Loucy (cell line): Measurements from ENCODE around the gene KCNK5.

ENCODE experiments used
- H2AFZ ChIP-seq: fragments of 200-600 bp; sonication (generic); 2 replicates; pipeline ENCODE4 v1.6.0; 2016; ENCODE audit warnings: antibody characterized with exemption, mild to moderate bottlenecking, low read length, moderate library complexity
- H3F3A ChIP-seq: fragments of 200-600 bp; 2 replicates; pipeline ENCODE4 v1.6.0; 2016; ENCODE audit warnings: antibody characterized with exemption, low read depth, mild to moderate bottlenecking
- H3K27me3 ChIP-seq: fragments of 200-600 bp; sonication (generic); 2 replicates; pipeline ENCODE4 v1.6.1; 2014; ENCODE audit warnings: low read length, mild to moderate bottlenecking; ENCODE audit not compliant: insufficient read depth, poor library complexity, severe bottlenecking
- H3K36me3 ChIP-seq: fragments of 200-600 bp; sonication (generic); 2 replicates; pipeline ENCODE4 v1.6.1; 2016; ENCODE audit warnings: low read length; ENCODE audit not compliant: insufficient read depth
- H3K4me1 ChIP-seq: fragments of 200-600 bp; sonication (generic); 2 replicates; pipeline ENCODE4 v1.5.1; 2014; ENCODE audit warnings: low read length, mild to moderate bottlenecking; ENCODE audit not compliant: insufficient read depth, poor library complexity, severe bottlenecking
- H3K4me2 ChIP-seq: fragments of 200-600 bp; sonication (generic); 2 replicates; pipeline ENCODE4 v1.6.0; 2014; ENCODE audit warnings: antibody characterized with exemption, low read length, low read depth, mild to moderate bottlenecking; ENCODE audit not compliant: poor library complexity, severe bottlenecking
- H3K4me3 ChIP-seq: fragments of 200-600 bp; sonication (generic); 2 replicates; pipeline ENCODE4 v1.5.1; 2014; ENCODE audit warnings: low read length, mild to moderate bottlenecking, mixed read lengths; ENCODE audit not compliant: poor library complexity, severe bottlenecking
- H3K79me2 ChIP-seq: fragments of 200-600 bp; sonication (generic); 2 replicates; pipeline ENCODE4 v1.6.1; 2014; ENCODE audit warnings: low read length; ENCODE audit not compliant: insufficient read depth
- H3K9ac ChIP-seq: fragments of 200-600 bp; sonication (generic); 2 replicates; pipeline ENCODE4 v1.6.0; 2014; ENCODE audit warnings: mild to moderate bottlenecking, low read depth, low read length, moderate library complexity; ENCODE audit not compliant: poor library complexity, severe bottlenecking
- H3K9me2 ChIP-seq: fragments of 200-600 bp; sonication (generic); replicated peaks from 2 replicates; pipeline ENCODE4 v1.6.1; 2016; ENCODE audit warnings: low read depth, low read length, mixed read lengths
- H3K9me3 ChIP-seq: fragments of 200-600 bp; sonication (generic); 2 replicates; pipeline ENCODE4 v1.6.1; 2014; ENCODE audit warnings: mild to moderate bottlenecking, antibody characterized with exemption, low read length, low read depth; ENCODE audit not compliant: insufficient read depth
- H4K20me1 ChIP-seq: fragments of 200-600 bp; sonication (generic); 2 replicates; pipeline ENCODE4 v1.6.0; 2014; ENCODE audit warnings: antibody characterized with exemption, low read length, mild to moderate bottlenecking; ENCODE audit not compliant: insufficient read depth, poor library complexity, severe bottlenecking
- CTCF ChIP-seq: fragments of 200-600 bp; sonication (generic); conservative IDR thresholded peaks from 2 replicates; pipeline ENCODE4 v1.5.1; 2014; ENCODE audit warnings: mild to moderate bottlenecking, antibody characterized with exemption, low read length
- EZH2phosphoT487 ChIP-seq: fragments of 200-600 bp; IDR thresholded peaks from 2 replicates; pipeline ENCODE4 v1.6.1; 2018; ENCODE audit warnings: antibody characterized with exemption, mild to moderate bottlenecking, moderate library complexity, borderline replicate concordance

KCNK5 gene

DNA sequence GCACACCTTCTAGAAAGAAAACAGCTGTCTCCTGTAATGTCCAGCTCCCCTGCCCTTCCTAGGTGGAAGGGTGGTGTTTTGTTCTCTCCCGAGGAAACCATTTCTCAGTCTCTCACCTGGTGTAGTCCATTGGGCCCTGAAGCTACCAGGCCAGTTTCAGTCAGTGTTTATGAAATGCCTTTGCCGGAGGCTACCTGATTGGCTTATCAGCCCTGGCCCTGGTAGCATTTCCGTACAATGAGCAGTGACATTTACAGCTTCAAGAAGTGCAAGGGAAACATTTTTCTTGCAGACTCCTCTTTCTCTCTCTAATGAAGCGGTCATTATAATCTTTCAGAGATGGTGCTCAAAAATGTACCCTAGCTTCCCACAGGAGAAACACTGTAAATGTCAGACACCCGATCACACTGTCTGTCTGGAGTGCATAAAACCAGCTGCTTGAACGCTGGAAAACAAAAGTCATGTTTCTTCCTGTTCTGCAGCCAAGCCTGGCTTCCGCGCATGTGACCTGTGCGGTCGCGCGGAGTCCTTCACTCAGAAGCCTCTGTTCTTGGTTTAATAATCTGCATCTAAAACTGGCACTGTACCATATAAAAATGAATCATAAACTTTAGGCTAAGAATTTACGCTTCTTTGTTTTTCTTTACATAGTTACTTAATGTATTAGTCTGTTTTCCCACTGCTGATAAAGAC lies 85.9 kb downstream of the KCNK5 start:
- Histone ChIP-seq H3K4me1 (no peaks in the 10 kb centered on the region), H3K9me2 (no peaks in the 10 kb centered on the region), H3K27me3 (no peaks in the 10 kb centered on the region), H3K9me3 (no peaks in the 10 kb centered on the region), H3K9ac (no peak overlapping the region), H3K36me3 (no peaks in the 10 kb centered on the region), H4K20me1 (no peaks in the 10 kb centered on the region), H3K4me3 (no peak overlapping the region), H3K4me2 (no peak overlapping the region), H3F3A (no peaks in the 10 kb centered on the region), H3K79me2 (no peaks in the 10 kb centered on the region), H2AFZ (no peak overlapping the region)
- TF ChIP-seq CTCF (no peak), EZH2phosphoT487 (no peak)

- TF ChIP-seq CTCF (no peak), EZH2phosphoT487 (no peak)
These were observed 88.6 kb downstream of the KCNK5 start for GRCh38 chr6:39140556-39141167.

More at GRCh38 chr6:39140556-39141167, 88.6 kb downstream of the KCNK5 start:
- H3K4me3 ChIP-seq: no peak overlapping the region
- H2AFZ ChIP-seq: no peak overlapping the region
- H3K9ac ChIP-seq: no peak overlapping the region
- H3K9me2 ChIP-seq: no peaks in the 10 kb centered on the region
- H3K79me2 ChIP-seq: no peaks in the 10 kb centered on the region
- H3F3A ChIP-seq: no peaks in the 10 kb centered on the region
- H3K36me3 ChIP-seq: no peaks in the 10 kb centered on the region
- H3K4me2 ChIP-seq: no peak overlapping the region
- H3K27me3 ChIP-seq: no peaks in the 10 kb centered on the region
- H3K4me1 ChIP-seq: no peaks in the 10 kb centered on the region
- no peaks in the 10 kb centered on the region for H4K20me1 ChIP-seq
- no peaks in the 10 kb centered on the region for H3K9me3 ChIP-seq
